DOHH2 (cell line): ENCODE results near the gene KCNN4.

Experiments used
- H3F3A ChIP-seq: fragments of 200-600 bp; sonication (generic), shearing (Covaris generic); 2 replicates; pipeline ENCODE4 v1.6.0; 2016; ENCODE audit warnings: antibody characterized with exemption, mild to moderate bottlenecking; ENCODE audit not compliant: control insufficient read depth, insufficient read depth
- H3K27ac ChIP-seq: fragments of 200-600 bp; sonication (generic); 2 replicates; pipeline ENCODE4 v1.5.1; 2014; ENCODE audit warnings: low read depth, mild to moderate bottlenecking, low read length, moderate library complexity
- H3K27me3 ChIP-seq: fragments of 200-600 bp; sonication (generic); 2 replicates; pipeline ENCODE4 v1.6.1; 2014; ENCODE audit warnings: mild to moderate bottlenecking, low read length, mixed read lengths; ENCODE audit not compliant: control insufficient read depth
- H3K36me3 ChIP-seq: fragments of 200-600 bp; sonication (generic); 2 replicates; pipeline ENCODE4 v1.6.1; 2014; ENCODE audit warnings: mild to moderate bottlenecking, low read length, moderate library complexity, mixed read lengths; ENCODE audit not compliant: control insufficient read depth
- H3K4me1 ChIP-seq: fragments of 200-600 bp; sonication (generic); 2 replicates; pipeline ENCODE4 v1.6.1; 2014; ENCODE audit warnings: mild to moderate bottlenecking, low read length, mixed read lengths; ENCODE audit not compliant: control insufficient read depth
- H3K4me2 ChIP-seq: fragments of 200-600 bp; sonication (generic); 2 replicates; pipeline ENCODE4 v1.6.0; 2014; ENCODE audit warnings: mild to moderate bottlenecking, low read length, moderate library complexity
- H3K4me3 ChIP-seq: fragments of 200-600 bp; sonication (generic); 2 replicates; pipeline ENCODE4 v1.5.1; 2014; ENCODE audit warnings: mild to moderate bottlenecking, low read length, mixed read lengths
- H3K79me2 ChIP-seq: fragments of 200-600 bp; sonication (generic); 2 replicates; pipeline ENCODE4 v1.6.1; 2014; ENCODE audit warnings: mild to moderate bottlenecking, low read length, mixed read lengths; ENCODE audit not compliant: control insufficient read depth
- H3K9me2 ChIP-seq: fragments of 200-600 bp; sonication (generic); replicated peaks from 2 replicates; pipeline ENCODE4 v1.6.1; 2014; ENCODE audit warnings: mild to moderate bottlenecking, low read length, mixed read lengths; ENCODE audit not compliant: control insufficient read depth
- H3K9me3 ChIP-seq: fragments of 200-600 bp; sonication (generic); 2 replicates; pipeline ENCODE4 v1.6.1; 2014; ENCODE audit warnings: antibody characterized with exemption, low read length, mixed read lengths; ENCODE audit not compliant: control insufficient read depth, insufficient read depth
- H4K20me1 ChIP-seq: fragments of 200-600 bp; sonication (generic); 2 replicates; pipeline ENCODE4 v1.6.0; 2014; ENCODE audit warnings: low read depth, mild to moderate bottlenecking, antibody characterized with exemption, low read length, moderate library complexity; ENCODE audit not compliant: control insufficient read depth, insufficient read depth
- CTCF ChIP-seq: fragments of 200-600 bp; sonication (generic); IDR thresholded peaks from one replicate; pipeline ENCODE4 v1.5.1; 2014; ENCODE audit warnings: antibody characterized with exemption, mild to moderate bottlenecking, low read depth, low read length; ENCODE audit not compliant: poor library complexity, severe bottlenecking
- EZH2phosphoT487 ChIP-seq: fragments of 200-600 bp; sonication (generic); IDR thresholded peaks from 2 replicates; pipeline ENCODE4 v1.6.1; 2017; ENCODE audit warnings: borderline replicate concordance, mild to moderate bottlenecking, antibody characterized with exemption, low read length, moderate library complexity, mixed read lengths

Gene KCNN4

GRCh38 chr19:43799502-43800142 lies 18.8 kb upstream of the KCNN4 start:
- no peak overlapping the region for H3K4me3 ChIP-seq
- no peaks in the 10 kb centered on the region for H3F3A ChIP-seq
- no peak overlapping the region for H3K4me2 ChIP-seq
- peaks cover 5% of the 10 kb centered on the region; the same call in 1 of the 2 replicates for H3K27me3 ChIP-seq
- no peaks in the 10 kb centered on the region for H4K20me1 ChIP-seq
- no peaks in the 10 kb centered on the region for H3K4me1 ChIP-seq
- H3K27ac ChIP-seq = no peak overlapping the region
- TF ChIP-seq EZH2phosphoT487 (no peak), CTCF (no peak)
- no peaks in the 10 kb centered on the region for H3K36me3 ChIP-seq
- H3K9me3 ChIP-seq = no peaks in the 10 kb centered on the region
- H3K79me2 ChIP-seq = no peaks in the 10 kb centered on the region
- H3K9me2 ChIP-seq = no peaks in the 10 kb centered on the region

GRCh38 chr19:43798546-43799409 lies 18.0 kb upstream of the KCNN4 start:
- H3K27ac ChIP-seq = no peak overlapping the region
- H3K36me3 ChIP-seq = no peaks in the 10 kb centered on the region
- no peaks in the 10 kb centered on the region for H3F3A ChIP-seq
- H3K4me2 ChIP-seq = no peak overlapping the region
- no peaks in the 10 kb centered on the region for H3K9me3 ChIP-seq
- H4K20me1 ChIP-seq = no peaks in the 10 kb centered on the region
- H3K4me1 ChIP-seq = no peaks in the 10 kb centered on the region
- H3K9me2 ChIP-seq = no peaks in the 10 kb centered on the region
- no peaks in the 10 kb centered on the region for H3K79me2 ChIP-seq
- H3K27me3 ChIP-seq = peaks cover 7% of the 10 kb centered on the region
- TF ChIP-seq EZH2phosphoT487 (no peak), CTCF (no peak)
- H3K4me3 ChIP-seq = no peak overlapping the region

- no peaks in the 10 kb centered on the region for H3K9me2 ChIP-seq
- H4K20me1 ChIP-seq = no peaks in the 10 kb centered on the region
- TF ChIP-seq CTCF (no peak), EZH2phosphoT487 (no peak)
- no peaks in the 10 kb centered on the region for H3K9me3 ChIP-seq
- no peaks in the 10 kb centered on the region for H3F3A ChIP-seq
- H3K4me2 ChIP-seq = no peak overlapping the region
- no peak overlapping the region for H3K4me3 ChIP-seq
- H3K79me2 ChIP-seq = no peaks in the 10 kb centered on the region
- no peak overlapping the region for H3K27ac ChIP-seq
- H3K27me3 ChIP-seq = peaks cover 11% of the 10 kb centered on the region
- H3K4me1 ChIP-seq = no peaks in the 10 kb centered on the region
- no peaks in the 10 kb centered on the region for H3K36me3 ChIP-seq
Observed at GRCh38 chr19:43798026-43798545, 17.3 kb upstream of the KCNN4 start.
